Endometrial microvascular endothelial cells (primary cell): Measurements from ENCODE around the gene HOXC9. TPM values are rescaled to one million over a fixed set of nuclear protein-coding genes. Genes with fewer than 3 reads are reported as not detected.

Experiments used
- in situ Hi-C: cut with HindIII; loops from 2 replicates; pipeline ENCODE4 v1.10.0; 2017; ENCODE audit warnings: low sequenced_read_pairs, low pct_unique_long_range_greater_than_20kb; ENCODE audit errors: inconsistent ontology term
- total RNA-seq: library from RNA; depleted of rRNA; stranded (reverse); fragments of >200 nt; gene quantifications from one replicate; pipeline ENCODE4 v1.2.3, GENCODE V29; 2015; ENCODE audit errors: inconsistent ontology term

The HOXC9 gene
- total RNA-seq, 1 donor from 2014 or later: not detected

DNA sequence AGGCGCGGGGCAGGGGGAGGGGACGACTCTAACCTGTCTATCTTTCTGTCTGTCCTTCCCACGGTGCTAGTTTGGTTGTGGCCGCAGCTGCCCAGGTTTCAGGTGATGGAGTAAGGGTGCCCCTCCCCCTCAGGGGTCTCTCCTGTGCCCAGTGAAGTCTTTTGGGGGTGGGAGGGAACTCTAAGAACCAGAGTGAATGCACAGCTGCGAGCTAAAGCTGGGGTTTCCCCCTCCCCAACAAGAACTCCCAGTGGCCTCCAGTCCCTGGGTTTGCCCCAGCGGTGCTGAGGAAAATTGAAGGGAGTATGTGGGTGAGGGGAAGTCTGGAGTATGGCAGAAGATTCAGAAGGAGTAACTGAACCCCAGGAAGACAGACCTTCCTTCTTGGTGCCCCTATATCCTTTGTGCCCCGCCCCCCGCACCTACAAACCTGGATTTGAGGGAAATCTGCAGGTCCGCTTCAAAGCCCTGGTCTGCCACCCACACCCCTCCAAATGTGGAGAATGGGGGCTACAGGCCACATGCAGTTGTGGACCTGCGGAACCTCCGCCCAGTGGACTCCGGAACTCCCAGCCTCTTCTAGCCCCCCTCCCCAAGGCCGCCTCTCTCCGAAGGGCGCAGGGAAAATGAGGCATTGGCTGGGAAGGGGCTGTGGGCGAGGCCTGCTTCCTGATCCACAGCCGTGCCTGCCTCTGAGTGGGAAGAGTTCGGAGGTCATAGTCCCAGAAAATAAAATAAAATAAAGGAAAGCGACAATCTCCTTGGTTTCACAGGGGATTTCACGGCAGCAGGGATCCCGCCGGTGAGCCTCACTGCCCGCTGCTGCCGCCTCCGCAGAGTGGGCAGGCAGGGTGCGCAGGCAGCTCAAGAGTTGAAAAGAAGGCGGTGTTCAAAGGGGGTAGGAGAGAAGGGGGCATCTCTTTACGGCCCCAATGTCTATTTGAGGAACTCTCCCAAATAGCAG, 3.4 kb upstream of the HOXC9 start:
- in situ Hi-C loops: no loop called here

DNA sequence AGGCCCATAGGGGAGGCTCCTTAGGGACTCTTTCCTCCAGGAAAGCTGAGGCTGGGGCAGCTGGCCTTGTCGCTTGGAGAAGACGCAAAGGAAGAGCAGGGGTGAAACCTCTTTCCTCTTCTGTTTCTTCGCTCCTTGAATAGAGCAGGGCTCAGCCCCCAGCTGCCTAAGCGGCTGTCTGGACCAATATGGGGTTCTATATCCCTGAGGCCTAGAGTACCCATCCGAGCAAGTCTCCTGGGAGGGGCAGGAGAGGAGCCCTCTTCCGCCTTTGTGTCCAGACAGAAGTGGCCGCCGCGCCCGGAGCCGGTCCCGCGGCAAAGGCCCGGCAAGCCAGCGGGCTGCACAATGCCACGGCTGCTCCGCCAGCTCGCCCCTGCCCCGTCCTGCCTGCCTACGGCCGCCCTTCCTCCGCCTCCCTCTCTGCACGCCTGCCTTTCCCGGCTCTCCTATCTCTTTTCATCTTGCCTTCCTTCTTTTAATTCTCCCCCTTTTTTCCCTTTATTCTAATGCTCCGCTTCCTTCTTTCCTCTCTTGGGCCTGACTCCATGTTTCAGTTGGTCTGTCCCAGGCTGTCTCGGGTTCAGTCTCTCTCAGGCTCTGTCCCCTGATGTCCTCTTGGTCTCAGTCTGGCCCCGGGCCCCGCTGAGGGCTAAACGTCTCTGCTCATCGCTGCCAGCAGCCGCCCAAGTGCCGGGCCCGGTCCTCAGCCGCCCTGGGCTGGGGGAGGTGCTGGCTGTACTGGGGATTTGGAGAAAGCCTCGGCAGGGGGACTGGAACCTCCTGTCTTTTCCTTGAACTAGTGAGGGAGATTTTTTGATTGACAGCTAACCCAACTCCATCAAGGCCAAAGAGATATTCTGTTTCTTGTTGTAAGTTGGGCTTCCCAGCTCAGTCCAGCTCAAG, 2.5 kb upstream of the HOXC9 start:
- in situ Hi-C loops: no loop called here

DNA sequence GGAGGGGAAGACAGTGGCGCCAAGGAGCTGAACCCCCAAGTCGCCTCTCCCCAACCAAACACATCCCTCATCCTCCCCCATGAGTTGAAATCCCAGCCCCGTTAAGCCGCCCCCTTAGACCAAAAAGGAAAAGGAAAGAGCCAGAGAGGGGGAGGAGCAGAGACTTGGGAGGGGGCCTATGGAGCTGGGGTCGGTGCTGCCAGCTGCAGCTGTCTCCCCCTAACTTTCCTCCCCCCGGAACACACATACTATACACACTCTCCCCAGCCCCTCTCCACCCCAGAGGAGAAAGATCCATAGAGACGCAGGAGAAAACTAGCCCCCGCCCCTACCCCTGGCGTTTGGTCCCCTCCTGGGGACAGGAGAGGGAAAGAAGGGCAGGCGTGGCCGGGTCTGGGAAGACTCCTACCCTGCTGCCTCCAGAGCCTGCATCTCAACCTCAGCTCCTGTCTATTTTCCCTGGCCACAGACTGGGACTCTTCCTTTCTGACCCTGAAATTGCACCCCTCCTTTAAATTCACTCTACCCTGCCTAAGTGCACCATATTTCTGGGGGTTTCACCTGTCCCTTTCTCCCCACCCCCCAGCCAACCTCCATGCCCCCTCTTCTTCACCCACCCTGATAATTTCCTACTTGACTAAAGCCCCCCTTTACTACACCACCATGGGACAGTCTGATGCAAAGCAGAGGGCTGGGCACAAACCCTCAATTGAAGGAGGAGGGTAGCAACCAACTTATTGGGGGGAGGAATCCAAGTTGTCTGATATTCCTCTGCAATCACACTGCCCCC, 1.7 kb upstream of the HOXC9 start:
- in situ Hi-C loops: no loop called here

DNA sequence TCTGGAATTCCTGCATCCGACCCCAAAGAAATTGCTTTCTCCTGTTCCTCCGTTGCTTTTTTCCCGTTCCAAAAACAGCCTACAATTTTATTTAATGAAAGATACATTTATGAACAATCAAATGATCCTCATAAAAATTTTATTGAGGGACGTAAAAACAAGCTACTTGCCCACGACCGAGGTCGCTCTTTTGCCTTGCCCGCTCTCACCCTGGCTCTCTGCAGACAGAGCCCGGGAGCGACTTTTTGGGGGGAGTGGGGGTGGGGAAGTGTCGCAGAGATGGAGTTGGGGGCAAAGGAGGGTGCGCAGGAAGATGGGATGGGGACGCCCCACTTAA, 1.1 kb upstream of the HOXC9 start:
- in situ Hi-C loops: no loop called here

DNA sequence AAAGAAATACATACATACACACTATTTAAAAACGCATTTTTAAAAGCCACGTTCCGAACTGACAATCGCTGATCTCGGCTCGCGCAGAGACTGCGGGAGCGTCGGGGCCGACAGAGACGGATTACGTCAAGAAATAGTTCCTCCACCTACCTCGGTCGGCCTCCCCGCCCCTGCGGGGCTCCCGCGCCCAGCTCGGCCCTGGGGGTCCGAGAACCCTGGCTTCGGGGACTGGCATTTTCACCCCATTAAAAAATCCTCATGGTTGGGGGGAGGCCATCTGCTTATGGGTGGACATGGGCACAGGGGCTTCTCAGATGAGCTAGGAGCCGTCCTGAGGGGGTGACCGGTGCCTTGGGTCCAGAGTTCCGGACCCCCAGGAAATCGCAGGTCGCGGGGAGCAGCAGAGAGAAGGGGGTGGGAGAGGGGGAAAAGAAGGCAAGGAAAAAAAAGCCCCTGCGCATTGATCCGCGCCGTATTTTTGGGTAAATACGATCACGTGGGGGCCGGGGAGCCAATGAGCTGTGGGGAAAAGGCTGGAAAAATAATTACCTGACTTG, 324 bp upstream of the HOXC9 start:
- in situ Hi-C loops: loop anchor here (25.0 kb wide), 1 partner anchor 213 kb away; no protein-coding TSS in a partner anchor

DNA sequence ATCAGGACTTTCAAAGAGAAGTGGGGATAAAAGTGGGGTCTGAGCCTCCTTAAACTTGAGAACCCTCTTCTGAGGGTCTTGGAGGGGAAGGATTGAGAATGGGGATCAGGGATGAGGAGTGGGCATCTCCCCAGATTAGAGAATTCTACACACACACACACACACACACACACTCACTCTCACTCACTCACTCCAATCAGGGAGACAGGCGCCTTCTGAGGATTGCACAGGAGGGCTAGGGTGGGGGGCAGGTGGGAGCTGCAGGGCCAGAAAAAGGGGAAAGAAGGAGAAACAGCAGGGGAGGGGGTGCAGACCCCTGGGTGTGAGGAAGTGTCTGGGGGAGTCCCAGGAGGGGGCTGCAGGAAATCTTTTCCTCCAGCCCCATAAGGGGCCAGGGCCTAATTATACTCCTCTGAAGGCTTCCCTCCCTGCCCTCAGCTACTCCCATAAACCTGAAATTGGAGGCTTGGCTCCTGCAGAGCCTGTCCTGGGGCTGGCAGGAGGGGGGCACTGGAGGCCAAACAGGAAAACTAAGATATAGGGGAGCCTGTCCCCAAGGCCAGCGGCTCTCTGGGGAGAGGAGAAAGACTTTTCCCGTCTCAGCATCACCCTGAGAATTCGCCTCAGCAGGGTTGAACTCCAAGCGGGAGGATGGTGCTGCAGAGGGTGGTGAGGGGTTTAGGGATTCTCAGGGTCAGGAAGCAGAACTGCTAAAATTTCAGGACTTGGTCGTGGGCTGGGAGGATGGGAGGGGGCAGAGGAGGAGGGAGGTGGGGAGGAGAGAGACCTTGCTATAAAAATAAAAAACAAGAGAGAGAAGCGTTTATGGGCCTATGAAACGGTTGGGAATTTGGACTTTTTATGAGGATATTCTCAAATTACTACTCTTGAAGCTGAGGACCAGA, 1.6 kb downstream of the HOXC9 start:
- in situ Hi-C loops: loop anchor here (25.0 kb wide), 1 partner anchor 211 kb away; no protein-coding TSS in a partner anchor

DNA sequence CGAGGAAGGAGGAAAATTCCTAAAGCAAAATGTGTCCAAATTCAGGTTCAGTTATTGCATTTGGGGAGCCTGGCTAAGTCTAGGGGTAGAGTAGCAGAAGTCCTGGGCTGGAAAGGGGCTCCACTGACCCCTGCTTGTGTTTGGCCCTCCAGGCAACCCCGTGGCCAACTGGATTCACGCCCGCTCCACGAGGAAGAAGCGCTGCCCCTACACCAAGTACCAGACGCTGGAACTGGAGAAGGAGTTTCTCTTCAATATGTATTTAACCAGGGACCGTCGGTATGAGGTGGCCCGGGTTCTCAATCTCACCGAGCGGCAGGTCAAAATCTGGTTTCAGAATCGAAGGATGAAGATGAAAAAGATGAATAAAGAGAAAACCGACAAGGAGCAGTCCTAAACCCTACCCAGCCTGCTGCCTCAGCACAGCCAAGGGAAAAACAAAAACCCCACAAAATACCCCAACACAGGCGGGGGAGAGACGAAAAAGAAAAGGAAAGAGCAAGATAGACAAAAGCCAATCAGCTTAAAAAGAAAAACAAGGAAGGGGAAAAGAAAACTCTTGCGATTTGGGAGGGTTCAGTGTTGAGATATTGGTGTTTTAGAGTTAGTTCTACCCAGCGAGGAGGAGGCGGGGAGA, 2.4 kb downstream of the HOXC9 start:
- in situ Hi-C loops: loop anchor here (25.0 kb wide), 1 partner anchor 210 kb away; no protein-coding TSS in a partner anchor

DNA sequence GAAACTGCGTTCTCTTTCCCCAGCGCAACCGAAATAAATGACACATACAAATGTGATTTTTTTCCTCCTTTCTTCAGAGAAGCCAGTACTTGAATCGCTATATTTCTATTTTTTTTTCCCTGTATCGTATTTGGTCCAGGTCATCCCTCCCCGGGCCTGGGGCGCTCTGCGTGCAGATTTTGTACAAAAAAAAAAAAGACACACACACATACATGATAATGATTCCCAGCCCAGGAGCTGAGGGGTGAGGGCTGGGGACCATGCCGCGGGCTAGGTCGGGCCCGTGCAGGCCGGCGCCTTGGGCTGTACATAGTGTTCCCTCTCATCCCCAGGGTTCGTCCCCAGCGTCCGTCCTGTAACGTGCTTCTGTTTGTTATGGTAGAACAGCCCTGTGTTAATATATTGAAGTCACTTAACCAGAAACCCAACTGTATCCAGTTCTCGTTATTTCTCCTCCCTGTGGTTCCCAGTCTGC, 3.0 kb downstream of the HOXC9 start:
- in situ Hi-C loops: loop anchor here (25.0 kb wide), 1 partner anchor 209 kb away; no protein-coding TSS in a partner anchor

DNA sequence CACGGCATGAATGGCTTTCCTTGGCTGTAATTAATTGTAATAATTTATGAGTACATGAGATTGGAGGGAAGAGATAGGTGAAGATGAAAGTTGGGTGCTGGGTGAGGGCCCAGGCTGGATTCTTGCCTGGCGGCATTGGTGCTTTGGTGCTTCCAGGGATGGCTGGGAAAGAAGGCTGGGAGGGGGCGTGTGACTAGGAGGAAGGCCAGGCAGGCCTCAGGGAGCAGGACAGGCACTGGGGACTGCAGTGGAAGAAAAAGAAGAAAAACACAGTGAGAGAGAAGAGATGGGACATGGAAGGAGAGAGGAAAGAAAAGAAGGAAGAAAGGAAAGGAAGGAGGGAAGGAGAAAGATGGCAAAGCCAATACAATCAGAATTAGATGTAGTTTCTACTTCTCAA, 3.7 kb downstream of the HOXC9 start:
- in situ Hi-C loops: loop anchor here (25.0 kb wide), 1 partner anchor 209 kb away; no protein-coding TSS in a partner anchor

DNA sequence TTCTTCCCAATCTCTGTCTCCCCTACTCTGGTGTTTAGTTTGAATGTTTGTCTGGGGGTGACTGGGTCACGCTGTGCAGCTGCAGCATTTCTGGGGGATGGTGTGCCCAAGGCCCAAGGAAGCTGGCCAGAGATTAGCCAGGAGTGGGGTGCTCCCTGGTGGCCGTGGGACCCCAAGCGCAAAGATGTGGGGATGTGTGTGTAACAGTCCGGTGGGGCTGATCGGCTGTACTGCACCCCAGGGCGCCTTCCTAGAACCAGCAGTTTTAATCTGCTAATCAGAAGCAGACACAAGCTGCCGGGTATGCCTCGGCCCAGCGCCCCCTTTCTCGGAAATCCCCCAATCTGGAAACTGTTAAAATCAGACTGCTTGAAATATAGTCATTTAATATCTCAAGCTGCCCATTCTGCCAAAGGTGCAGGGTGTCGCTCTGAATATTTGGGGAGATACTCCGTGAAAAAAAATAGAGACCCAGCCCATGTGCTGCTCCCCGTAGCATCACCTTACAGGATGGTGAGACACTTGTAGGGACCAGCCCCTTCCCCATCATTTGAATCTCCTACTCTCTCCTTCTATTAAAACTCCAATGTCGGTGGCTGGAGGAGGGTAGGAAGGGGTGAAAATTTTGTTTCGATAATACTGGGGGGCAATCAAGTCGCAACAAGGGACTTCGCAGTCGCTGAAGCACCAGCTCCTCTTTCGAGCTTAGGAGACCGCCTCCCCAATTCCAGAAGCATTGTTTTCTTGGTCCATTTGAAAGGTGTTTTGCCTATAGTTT, 4.3 kb downstream of the HOXC9 start:
- in situ Hi-C loops: loop anchor here (25.0 kb wide), 1 partner anchor 208 kb away; no protein-coding TSS in a partner anchor

DNA sequence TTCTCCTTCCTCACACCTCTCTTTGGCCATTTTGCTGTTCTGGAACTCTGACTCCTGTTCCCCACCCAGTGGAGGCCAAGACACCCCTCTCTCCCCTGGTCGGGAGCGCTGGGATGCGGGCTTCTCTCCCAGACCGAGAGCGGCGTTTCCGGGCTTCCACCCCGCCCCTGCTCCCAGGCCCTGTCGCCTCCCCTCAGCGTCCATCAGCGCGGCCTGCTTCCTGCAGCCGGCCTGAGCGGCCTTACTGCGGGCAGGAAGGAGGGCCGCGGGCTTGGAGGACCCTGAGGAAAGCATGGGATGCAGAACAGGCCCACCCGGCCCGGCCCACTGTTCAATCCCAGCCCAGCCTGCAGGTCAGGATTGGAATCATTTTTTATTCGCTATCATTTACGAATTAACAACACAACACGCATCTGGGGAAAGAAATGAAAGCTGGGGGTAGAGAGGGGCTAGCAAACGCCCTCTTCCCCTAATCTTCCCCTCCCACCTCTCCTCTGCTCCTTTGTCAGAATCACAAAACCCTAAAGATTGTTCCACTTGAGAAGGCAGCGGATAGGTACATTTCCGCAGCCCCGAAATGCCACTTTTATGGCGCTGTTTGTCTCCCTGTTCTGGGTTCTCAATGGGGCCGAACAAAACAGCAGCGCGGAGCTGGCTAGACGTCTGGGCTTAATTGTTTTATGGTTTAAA, 5.0 kb downstream of the HOXC9 start:
- in situ Hi-C loops: loop anchor here (25.0 kb wide), 1 partner anchor 207 kb away; no protein-coding TSS in a partner anchor

DNA sequence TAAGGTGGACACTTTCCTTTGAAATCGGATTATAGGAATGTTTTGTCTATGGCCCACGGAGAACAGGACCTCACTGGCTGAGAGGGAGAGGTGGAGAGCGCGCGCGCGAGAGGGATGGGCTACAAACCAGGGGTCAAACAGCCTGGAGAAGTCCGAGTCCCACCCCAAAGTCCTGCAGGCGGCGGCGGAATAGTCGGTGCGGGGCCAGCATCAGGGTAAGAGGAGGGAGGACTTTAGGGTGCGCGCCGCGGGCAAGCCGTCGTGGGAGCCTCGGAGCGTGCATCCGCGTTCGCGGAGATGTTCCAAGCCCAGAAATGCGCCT, 5.5 kb downstream of the HOXC9 start:
- in situ Hi-C loops: loop anchor here (25.0 kb wide), 1 partner anchor 207 kb away; no protein-coding TSS in a partner anchor

DNA sequence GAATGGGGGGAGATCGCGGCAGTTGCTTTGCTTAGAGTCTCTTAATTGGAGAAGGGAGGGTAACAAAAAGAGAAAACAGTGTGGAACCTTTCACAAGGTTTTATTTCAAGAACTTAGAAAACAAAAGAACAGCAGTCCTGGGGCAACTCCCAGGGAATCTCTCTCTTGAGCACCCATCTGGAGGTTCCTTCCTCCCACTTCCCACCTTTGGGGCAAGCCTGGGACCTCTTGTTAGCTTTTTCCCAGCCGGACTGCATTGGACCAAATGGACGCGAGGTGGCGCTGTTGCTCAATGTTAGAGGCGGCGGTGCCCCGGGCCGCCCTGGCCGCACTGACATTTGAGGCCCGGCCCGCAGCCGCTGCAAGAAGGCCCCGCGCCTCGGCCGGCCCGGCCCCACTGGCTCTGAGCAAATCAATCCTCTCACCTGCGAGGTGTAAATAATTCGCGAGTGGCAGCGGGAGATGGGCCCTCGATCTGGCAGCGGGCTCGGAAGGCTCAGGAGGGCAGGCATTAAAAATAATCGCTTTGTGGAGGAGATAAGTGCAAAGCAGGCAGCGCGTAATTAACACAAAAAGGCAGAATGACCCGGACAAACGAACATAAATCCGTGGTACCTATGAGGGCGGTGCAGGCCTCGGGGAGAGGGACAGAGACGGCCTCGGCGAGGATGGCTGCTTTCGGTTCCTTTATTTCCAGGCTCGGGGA, 6.0 kb downstream of the HOXC9 start:
- in situ Hi-C loops: loop anchor here (25.0 kb wide), 1 partner anchor 206 kb away; no protein-coding TSS in a partner anchor

DNA sequence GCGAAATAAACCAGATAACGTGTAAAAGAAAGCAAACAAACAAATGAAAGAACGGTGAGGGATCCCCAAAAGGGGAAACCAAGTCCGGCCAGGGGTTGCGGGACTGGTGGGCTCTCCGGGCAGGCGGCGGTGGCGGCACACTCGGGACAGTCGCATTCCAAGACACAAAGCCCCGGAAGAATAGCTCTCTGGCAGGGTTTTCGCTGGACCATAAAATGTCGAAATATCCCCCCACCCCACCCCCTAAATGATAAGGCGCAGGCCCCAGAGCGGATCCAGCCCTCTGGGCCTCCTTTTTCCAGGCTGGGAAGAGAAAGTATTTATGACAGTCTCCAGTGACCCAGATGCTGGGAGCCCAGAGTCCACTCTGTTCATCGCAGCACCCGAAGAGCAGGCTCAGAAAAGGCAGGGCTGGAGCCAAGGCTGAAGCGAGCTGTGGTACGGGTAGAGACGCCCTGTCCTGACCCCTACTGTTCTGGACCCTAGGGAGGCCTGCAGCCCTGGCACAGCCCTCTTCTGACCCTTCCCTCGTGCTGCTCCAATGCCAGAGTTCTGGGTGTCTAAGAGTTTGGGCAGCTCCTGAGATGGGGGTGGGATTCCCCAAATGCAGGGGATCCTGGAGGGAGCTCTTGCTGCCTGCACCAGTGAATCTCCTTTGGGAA, 6.7 kb downstream of the HOXC9 start:
- in situ Hi-C loops: loop anchor here (25.0 kb wide), 1 partner anchor 206 kb away; no protein-coding TSS in a partner anchor
